CD14-positive monocyte (primary cell): Measurements from ENCODE around the gene XRCC2. TPM values are rescaled to one million over a fixed set of nuclear protein-coding genes. Genes with fewer than 3 reads are reported as not detected.

Source experiments
- DNase-seq, 3 donors: peaks; one replicate each; pipeline ENCODE4 v3.0.0-alpha.2; 2011 to 2022
- H2AFZ ChIP-seq: 2 replicates; pipeline ENCODE4 v1.6.0; 2012; ENCODE audit warnings: mild to moderate bottlenecking, low read depth, low read length, inconsistent platforms; ENCODE audit not compliant: insufficient read depth, poor library complexity, severe bottlenecking
- H3K27ac ChIP-seq, 2 donors: 1 replicate in 1 of 2; 2 replicates in 1 of 2; pipeline ENCODE4 v1.5.1; 2012 to 2013; ENCODE audit warnings: low read length in 2 of 2, control low read depth in 1 of 2, inconsistent platforms in 1 of 2, low read depth in 1 of 2, mild to moderate bottlenecking in 1 of 2
- H3K27me3 ChIP-seq, 2 donors: one replicate each; pipeline versions ENCODE4 v1.6.0 to v1.6.1; 2011 to 2013; ENCODE audit warnings: low read length in 2 of 2; ENCODE audit not compliant: control insufficient read depth in 2 of 2, insufficient read depth in 2 of 2
- H3K36me3 ChIP-seq, 2 donors: replicated peaks in 1 of 2; 1 replicate in 1 of 2; 2 replicates in 1 of 2; pipeline versions ENCODE4 v1.5.1 to v1.6.1; 2012 to 2013; ENCODE audit warnings: low read length in 2 of 2, control low read depth in 1 of 2, inconsistent platforms in 1 of 2, mild to moderate bottlenecking in 1 of 2; ENCODE audit not compliant: insufficient read depth in 2 of 2, control insufficient read depth in 1 of 2
- H3K4me1 ChIP-seq, 2 donors: 1 replicate in 1 of 2; 2 replicates in 1 of 2; pipeline versions ENCODE4 v1.5.1 to v1.6.1; 2012 to 2013; ENCODE audit warnings: low read length in 2 of 2, control low read depth in 1 of 2, inconsistent platforms in 1 of 2, mild to moderate bottlenecking in 1 of 2, moderate library complexity in 1 of 2; ENCODE audit not compliant: insufficient read depth in 2 of 2, control insufficient read depth in 1 of 2
- H3K4me2 ChIP-seq: replicated peaks from 2 replicates; pipeline ENCODE3; 2012; ENCODE audit warnings: low read length, moderate library complexity, mild to moderate bottlenecking; ENCODE audit not compliant: poor library complexity, severe bottlenecking; ENCODE audit errors: extremely low read depth
- H3K4me3 ChIP-seq, 3 experiments: fragments of 200-600 bp in 1 of 3; sonication (generic) in 1 of 3; replicated peaks in 1 of 3; 1 replicate in 2 of 3; 2 replicates in 1 of 3; pipeline ENCODE4 v1.5.1; 2011 to 2013; ENCODE audit warnings: low read length in 3 of 3, mild to moderate bottlenecking in 3 of 3, control low read depth in 2 of 3, low read depth in 2 of 3, inconsistent platforms in 1 of 3, moderate library complexity in 1 of 3
- H3K79me2 ChIP-seq: 2 replicates; pipeline ENCODE4 v1.6.0; 2012; ENCODE audit warnings: mild to moderate bottlenecking, control low read depth, inconsistent platforms, low read length, moderate library complexity; ENCODE audit not compliant: insufficient read depth
- H3K9ac ChIP-seq: 2 replicates; pipeline ENCODE4 v1.6.0; 2017; ENCODE audit warnings: low read length, mild to moderate bottlenecking; ENCODE audit not compliant: insufficient read depth, poor library complexity, severe bottlenecking
- H3K9me3 ChIP-seq, 2 donors: replicated peaks in 1 of 2; 1 replicate in 1 of 2; 2 replicates in 1 of 2; pipeline versions ENCODE4 v1.5.1 to v1.6.1; 2012 to 2013; ENCODE audit warnings: low read length in 2 of 2, control low read depth in 1 of 2; ENCODE audit not compliant: control insufficient read depth in 1 of 2, insufficient read depth in 1 of 2
- H4K20me1 ChIP-seq: 2 replicates; pipeline ENCODE4 v1.6.0; 2012; ENCODE audit warnings: mild to moderate bottlenecking, low read length, control low read depth, moderate library complexity; ENCODE audit not compliant: insufficient read depth
- H3K27ac Mint-ChIP-seq, 7 donors: one replicate each; pipeline ENCODE4 v1.8.0; 2020; ENCODE audit warnings: mild to moderate bottlenecking in 7 of 7, mixed read lengths in 7 of 7, moderate library complexity in 6 of 7, inconsistent platforms in 2 of 7
- H3K27me3 Mint-ChIP-seq, 3 donors: one replicate each; pipeline ENCODE4 v1.8.0; 2021 to 2022; ENCODE audit warnings: low read depth in 3 of 3, mild to moderate bottlenecking in 3 of 3, mixed read lengths in 3 of 3, moderate library complexity in 3 of 3, inconsistent platforms in 1 of 3
- H3K36me3 Mint-ChIP-seq, 2 donors: one replicate each; pipeline ENCODE4 v1.8.0; 2020; ENCODE audit warnings: mixed read lengths in 2 of 2, inconsistent platforms in 1 of 2, mild to moderate bottlenecking in 1 of 2
- H3K4me1 Mint-ChIP-seq: one replicate; pipeline ENCODE4 v1.8.0; 2020; ENCODE audit warnings: mild to moderate bottlenecking, mixed read lengths
- H3K4me3 Mint-ChIP-seq, 2 donors: one replicate each; pipeline ENCODE4 v1.8.0; 2020; ENCODE audit warnings: mild to moderate bottlenecking in 2 of 2, mixed read lengths in 2 of 2, moderate library complexity in 1 of 2
- H3K9me3 Mint-ChIP-seq, 7 donors: one replicate each; pipeline ENCODE4 v1.8.0; 2020 to 2022; ENCODE audit warnings: mixed read lengths in 7 of 7, mild to moderate bottlenecking in 6 of 7, moderate library complexity in 6 of 7, inconsistent platforms in 2 of 7
- CTCF ChIP-seq: fragments of 200-600 bp; IDR thresholded peaks from one replicate; pipeline ENCODE4 v1.8.0; 2022; ENCODE audit warnings: antibody characterized with exemption, mild to moderate bottlenecking
- WGBS: methylation state at CpG from one replicate; pipeline ENCODE4 v1.1.5; 2013; ENCODE audit warnings: missing lambda C conversion rate; ENCODE audit not compliant: insufficient coverage; 5-methylcytosine and 5-hydroxymethylcytosine counted together
- intact Hi-C, 2 donors: fragments of 100-400 bp; cut with micrococcal nuclease; formaldehyde crosslinking; loops; one replicate each; pipeline versions ENCODE4 v1.15.0 to v1.15.1; 2023
- polyA plus RNA-seq, 3 donors: library from polyadenylated mRNA; depleted of rRNA in 1 of 3; unstranded in 2 of 3; stranded (reverse) in 1 of 3; fragments of 300-500 nt in 2 of 3; fragments of >200 nt in 1 of 3; fragmentation: Illumina TruSeq in 2 of 3; gene quantifications; 1 replicate in 2 of 3; 2 replicates in 1 of 3; pipeline ENCODE4 v1.2.3, GENCODE V29; 2012 to 2021

XRCC2 gene
- polyA plus RNA-seq, 3 donors = 0.03 to 0.05 TPM; not detected in 1

- intact Hi-C loops = no loop called here
- Mint-ChIP-seq H3K27me3 (peaks cover 2 to 3% (median 2%) of the 10 kb centered on the region in 3 donors), H3K36me3 (no peaks in the 10 kb centered on the region), H3K4me3 (no peak overlapping the region), H3K4me1 (peaks cover 3% of the 10 kb centered on the region), H3K27ac (no peak overlapping the region), H3K9me3 (peaks cover 0 to 7% (median 0%) of the 10 kb centered on the region in 7 donors)
- H3K4me1 ChIP-seq = peaks cover 0 to 7% of the 10 kb centered on the region in 2 donors
- no peaks in the 10 kb centered on the region for H4K20me1 ChIP-seq
- H3K27me3 ChIP-seq = no peaks in the 10 kb centered on the region
- H3K36me3 ChIP-seq = no peaks in the 10 kb centered on the region
- DNase-seq = no peak
- H2AFZ ChIP-seq = no peak overlapping the region
- TF ChIP-seq CTCF = no peak
- H3K79me2 ChIP-seq = no peaks in the 10 kb centered on the region
- H3K9ac ChIP-seq = no peak overlapping the region
- no peak overlapping the region for H3K27ac ChIP-seq
- no CpG with 5 or more reads among the region's 1 CpG for WGBS
- no peaks in the 10 kb centered on the region for H3K9me3 ChIP-seq
- no peak overlapping the region for H3K4me2 ChIP-seq
- H3K4me3 ChIP-seq = no peak overlapping the region
Measured at GRCh38 chr7:152637161-152637560, 38.8 kb downstream of the XRCC2 start.

GRCh38 chr7:152636441-152636840 lies 39.5 kb downstream of the XRCC2 start:
- TF ChIP-seq CTCF = no peak
- no peaks in the 10 kb centered on the region for H3K79me2 ChIP-seq
- H3K4me1 ChIP-seq = peaks cover 0 to 7% of the 10 kb centered on the region in 2 donors
- Mint-ChIP-seq H3K9me3 (peaks cover 0 to 7% (median 0%) of the 10 kb centered on the region in 7 donors), H3K4me1 (peaks cover 3% of the 10 kb centered on the region), H3K27ac (no peak overlapping the region), H3K36me3 (no peaks in the 10 kb centered on the region), H3K4me3 (no peak overlapping the region), H3K27me3 (peaks cover 2 to 3% (median 2%) of the 10 kb centered on the region in 3 donors)
- no peak overlapping the region for H3K4me2 ChIP-seq
- intact Hi-C loops = no loop called here
- no peaks in the 10 kb centered on the region for H3K36me3 ChIP-seq
- H4K20me1 ChIP-seq = no peaks in the 10 kb centered on the region
- no peak overlapping the region for H2AFZ ChIP-seq
- no peak overlapping the region for H3K9ac ChIP-seq
- no peak for DNase-seq
- H3K4me3 ChIP-seq = no peak overlapping the region
- no peaks in the 10 kb centered on the region for H3K9me3 ChIP-seq
- H3K27me3 ChIP-seq = no peaks in the 10 kb centered on the region
- H3K27ac ChIP-seq = no peak overlapping the region
- 90% methylated on average over 5 of the region's 6 CpGs for WGBS
